HG03159 (cell line): ENCODE results near the gene USP22.

ENCODE experiments used
- ATAC-seq: cut with Tn5 transposase; IDR thresholded peaks from one replicate; pipeline ENCODE4 v1.9.1; 2021; ENCODE audit warnings: mild to moderate bottlenecking, moderate library complexity; ENCODE audit not compliant: unreplicated experiment

The USP22 gene

GRCh38 chr17:21053056-21053455, 10.2 kb upstream of the USP22 start:
- ATAC-seq, result peak; percentile 77

- no peak for ATAC-seq
Measured at GRCh38 chr17:21049457-21049856, 6.6 kb upstream of the USP22 start.

GRCh38 chr17:21046216-21046615, 3.4 kb upstream of the USP22 start:
- ATAC-seq, result no peak

- ATAC-seq, result no peak
Measured at GRCh38 chr17:21044971-21045370, 2.2 kb upstream of the USP22 start.

- ATAC-seq, result peak; percentile 86
Measured at GRCh38 chr17:21043296-21044232, 753 bp upstream of the USP22 start.

GRCh38 chr17:21041741-21042457, 912 bp downstream of the USP22 start:
- ATAC-seq, result peak; percentile 21

GRCh38 chr17:21039839-21040575, 2.8 kb downstream of the USP22 start:
- no peak for ATAC-seq

GRCh38 chr17:21037117-21037803, 5.6 kb downstream of the USP22 start:
- ATAC-seq, result no peak

- ATAC-seq, result no peak
Measured at GRCh38 chr17:21036361-21036881, 6.4 kb downstream of the USP22 start.

- no peak for ATAC-seq
Measured at GRCh38 chr17:21035406-21035805, 7.4 kb downstream of the USP22 start.

- ATAC-seq, result peak; percentile 60
Measured at GRCh38 chr17:21034340-21035235, 8.2 kb downstream of the USP22 start.

- ATAC-seq, result no peak
Measured at GRCh38 chr17:21033350-21033749, 9.5 kb downstream of the USP22 start.

- ATAC-seq, result no peak
Measured at GRCh38 chr17:21031756-21032396, 10.9 kb downstream of the USP22 start.

- no peak for ATAC-seq
Measured at GRCh38 chr17:21030375-21030774, 12.4 kb downstream of the USP22 start.

GRCh38 chr17:21029515-21029914, 13.3 kb downstream of the USP22 start:
- no peak for ATAC-seq

GRCh38 chr17:21029036-21029435, 13.8 kb downstream of the USP22 start:
- ATAC-seq, result no peak

GRCh38 chr17:21028192-21028591, 14.6 kb downstream of the USP22 start:
- ATAC-seq, result no peak

- ATAC-seq, result no peak
Measured at GRCh38 chr17:21027031-21027430, 15.8 kb downstream of the USP22 start.

- ATAC-seq, result no peak
Measured at GRCh38 chr17:21025451-21025850, 17.4 kb downstream of the USP22 start.
